A204.1 (cell line): ENCODE results near the gene TMEM163.

Experiments
- FAIRE-seq: peaks from 2 replicates; lab custom pipeline; 2012; peaks lifted over from hg19 to GRCh38; lab: Jason Lieb, UNC

TMEM163 gene

GRCh38 chr2:134406736-134407135, 312.1 kb downstream of the TMEM163 start:
- FAIRE-seq: no peak

- no peak for FAIRE-seq
Observed at GRCh38 chr2:134406311-134406710, 312.5 kb downstream of the TMEM163 start.
